HG03521 (cell line): ENCODE data around the gene IL1F10.
"Not testable (repeated sequence)": the region's sequence is repeated elsewhere in the genome, so short reads cannot be mapped to it uniquely, and the experiment has no call there.

ENCODE experiments used
- ATAC-seq: cut with Tn5 transposase; IDR thresholded peaks from one replicate; pipeline ENCODE4 v1.9.1; 2021; ENCODE audit warnings: mild to moderate bottlenecking, moderate library complexity; ENCODE audit not compliant: unreplicated experiment

IL1F10 gene

GRCh38 chr2:113080134-113080533, 12.4 kb downstream of the IL1F10 start:
- no peak for ATAC-seq

GRCh38 chr2:113081488-113082210, 13.9 kb downstream of the IL1F10 start:
- ATAC-seq, result no peak

GRCh38 chr2:113083296-113083695, 15.5 kb downstream of the IL1F10 start:
- ATAC-seq, result no peak

GRCh38 chr2:113084249-113085000, 16.7 kb downstream of the IL1F10 start:
- ATAC-seq, result no peak

GRCh38 chr2:113085542-113085941, 17.8 kb downstream of the IL1F10 start:
- no peak for ATAC-seq

- no peak for ATAC-seq
Observed at GRCh38 chr2:113088213-113088992, 20.6 kb downstream of the IL1F10 start.

- ATAC-seq, result no peak
Observed at GRCh38 chr2:113089916-113090315, 22.1 kb downstream of the IL1F10 start.

GRCh38 chr2:113091231-113091896, 23.6 kb downstream of the IL1F10 start:
- ATAC-seq, result no peak

- ATAC-seq, result no peak
Observed at GRCh38 chr2:113092864-113093612, 25.3 kb downstream of the IL1F10 start.

GRCh38 chr2:113093613-113093977, 25.8 kb downstream of the IL1F10 start:
- no peak for ATAC-seq

GRCh38 chr2:113096306-113096705, 28.5 kb downstream of the IL1F10 start:
- ATAC-seq, result not testable (repeated sequence)

- not testable (repeated sequence) for ATAC-seq
Observed at GRCh38 chr2:113096842-113097618, 29.3 kb downstream of the IL1F10 start.

GRCh38 chr2:113098041-113098440, 30.3 kb downstream of the IL1F10 start:
- ATAC-seq, result no peak

GRCh38 chr2:113098532-113098931, 30.8 kb downstream of the IL1F10 start:
- no peak for ATAC-seq

GRCh38 chr2:113102133-113102532, 34.4 kb downstream of the IL1F10 start:
- ATAC-seq, result no peak

- no peak for ATAC-seq
Observed at GRCh38 chr2:113103277-113103676, 35.5 kb downstream of the IL1F10 start.

- no peak for ATAC-seq
Observed at GRCh38 chr2:113104054-113104611, 36.4 kb downstream of the IL1F10 start.

GRCh38 chr2:113105047-113105785, 37.4 kb downstream of the IL1F10 start:
- no peak for ATAC-seq

- ATAC-seq, result no peak
Observed at GRCh38 chr2:113111121-113111520, 43.4 kb downstream of the IL1F10 start.
